Measurements from ENCODE around the gene TUBGCP3. TPM values are rescaled to one million over a fixed set of nuclear protein-coding genes. Genes with fewer than 3 reads are reported as not detected.

TUBGCP3 gene
- total RNA-seq, 4 donors from 2014 or later: 21.9 to 60.9 (median 32.0) TPM

DNA sequence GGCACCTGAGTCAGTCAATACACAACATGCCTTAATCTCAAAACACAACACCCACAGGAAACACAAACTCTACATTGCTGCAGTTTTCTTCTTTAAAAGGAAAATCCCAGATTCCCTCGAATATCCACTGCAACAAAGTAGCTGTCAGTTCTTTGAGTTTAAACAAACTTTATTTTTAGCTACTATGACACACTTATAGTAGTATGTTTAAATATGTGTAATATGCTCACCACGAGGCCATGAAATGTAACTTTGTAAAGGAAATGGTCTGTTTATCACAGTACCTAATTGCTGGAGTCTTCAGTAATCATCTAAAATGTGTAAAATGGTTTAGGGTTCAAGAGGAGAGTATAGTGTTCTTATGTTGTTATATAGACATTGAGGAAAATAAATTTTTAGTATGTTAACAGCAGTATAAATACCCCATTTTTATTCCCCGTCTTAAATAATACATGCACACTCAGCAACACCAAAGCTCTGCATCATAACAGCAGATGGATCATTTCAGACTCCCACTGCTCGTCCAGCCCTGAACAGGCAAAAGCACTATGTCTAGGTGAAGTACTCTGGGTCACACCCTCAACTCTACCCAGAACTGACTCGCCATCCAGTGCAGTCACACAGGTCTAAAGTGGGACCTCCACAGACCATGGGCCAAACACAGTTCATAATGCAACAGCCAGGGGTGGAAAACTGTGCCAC is 20.6 kb downstream of the TUBGCP3 start:
- no peak overlapping the region for H3K27ac ChIP-seq
- TF ChIP-seq POLR2A (IDR thresholded peaks at IDR 0.05): no peak
- TF ChIP-seq, protein P1, sequence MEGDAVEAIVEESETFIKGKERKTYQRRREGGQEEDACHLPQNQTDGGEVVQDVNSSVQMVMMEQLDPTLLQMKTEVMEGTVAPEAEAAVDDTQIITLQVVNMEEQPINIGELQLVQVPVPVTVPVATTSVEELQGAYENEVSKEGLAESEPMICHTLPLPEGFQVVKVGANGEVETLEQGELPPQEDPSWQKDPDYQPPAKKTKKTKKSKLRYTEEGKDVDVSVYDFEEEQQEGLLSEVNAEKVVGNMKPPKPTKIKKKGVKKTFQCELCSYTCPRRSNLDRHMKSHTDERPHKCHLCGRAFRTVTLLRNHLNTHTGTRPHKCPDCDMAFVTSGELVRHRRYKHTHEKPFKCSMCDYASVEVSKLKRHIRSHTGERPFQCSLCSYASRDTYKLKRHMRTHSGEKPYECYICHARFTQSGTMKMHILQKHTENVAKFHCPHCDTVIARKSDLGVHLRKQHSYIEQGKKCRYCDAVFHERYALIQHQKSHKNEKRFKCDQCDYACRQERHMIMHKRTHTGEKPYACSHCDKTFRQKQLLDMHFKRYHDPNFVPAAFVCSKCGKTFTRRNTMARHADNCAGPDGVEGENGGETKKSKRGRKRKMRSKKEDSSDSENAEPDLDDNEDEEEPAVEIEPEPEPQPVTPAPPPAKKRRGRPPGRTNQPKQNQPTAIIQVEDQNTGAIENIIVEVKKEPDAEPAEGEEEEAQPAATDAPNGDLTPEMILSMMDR (IDR thresholded peaks at IDR 0.05): no peak
- no peak for TF ChIP-seq POLR2AphosphoS5 (IDR thresholded peaks at IDR 0.05)
- TF ChIP-seq EP300 (IDR thresholded peaks at IDR 0.05): no peak
- DNase-seq (ENCODE audit: low spot score in 2 of 2): no peak
- H3K4me1 ChIP-seq: no peaks in the 10 kb centered on the region
- H3K27me3 ChIP-seq: no peaks in the 10 kb centered on the region
- 85% methylated on average over 5 of the region's 5 CpGs for WGBS
- H3K36me3 ChIP-seq: peaks cover 53% of the 10 kb centered on the region
- no peaks in the 10 kb centered on the region for H3K9me3 ChIP-seq
- no peak overlapping the region for H3K4me3 ChIP-seq

DNA sequence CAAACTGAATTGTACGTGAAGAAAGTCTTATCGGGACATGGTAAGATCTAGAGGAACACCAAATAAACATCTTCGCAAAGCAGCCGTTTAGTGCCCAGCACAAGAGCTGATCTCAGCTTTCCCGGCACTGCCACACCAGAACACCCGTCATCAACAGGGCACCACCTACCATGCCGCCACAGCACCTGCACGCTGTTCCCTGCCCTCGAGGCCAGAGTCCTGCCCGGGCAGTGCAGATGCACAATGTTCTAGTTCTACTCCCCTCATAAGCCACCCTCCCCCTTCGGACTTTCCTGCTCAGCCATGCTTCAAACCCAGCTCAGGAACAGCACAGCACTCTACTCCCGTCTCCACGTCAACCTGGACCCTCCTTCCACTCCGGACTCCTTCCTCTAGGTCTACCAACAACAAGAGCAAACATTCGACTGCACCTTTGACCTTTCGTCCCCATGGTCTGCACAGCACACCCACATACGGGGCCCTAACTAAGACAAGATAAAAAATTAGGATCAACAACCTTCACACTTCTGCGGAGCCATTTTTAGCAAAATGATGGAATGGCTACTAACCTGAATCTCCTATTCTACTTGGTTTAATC is 25.1 kb downstream of the TUBGCP3 start:
- no peak for DNase-seq (ENCODE audit: low spot score in 2 of 2)
- TF ChIP-seq POLR2A (IDR thresholded peaks at IDR 0.05): no peak
- TF ChIP-seq, protein P1 (IDR thresholded peaks at IDR 0.05): no peak
- 86% methylated on average over 18 of the region's 18 CpGs for WGBS
- Histone ChIP-seq H3K27ac (no peak overlapping the region), H3K4me3 (no peak overlapping the region), H3K4me1 (no peaks in the 10 kb centered on the region), H3K9me3 (no peaks in the 10 kb centered on the region), H3K27me3 (no peaks in the 10 kb centered on the region), H3K36me3 (peaks cover 60% of the 10 kb centered on the region)

DNA sequence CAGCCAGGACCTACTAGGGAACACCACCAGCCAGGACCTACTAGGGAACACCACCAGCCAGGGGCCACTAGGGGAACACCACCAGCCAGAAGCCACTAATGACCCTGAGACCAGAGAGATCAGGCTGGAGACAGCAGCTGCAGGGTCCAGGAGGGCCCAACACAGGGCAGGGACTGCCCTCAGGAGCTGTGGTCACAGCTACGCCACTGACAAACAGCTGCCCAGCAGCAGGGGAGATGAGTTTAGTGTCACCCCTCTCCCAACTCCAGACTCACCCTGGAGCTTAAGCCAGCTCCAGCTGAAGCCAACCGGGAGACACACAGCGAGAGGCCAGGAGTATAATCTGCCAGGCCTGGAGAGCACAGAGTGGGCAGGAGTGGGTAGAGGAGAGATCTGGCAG is 25.7 kb downstream of the TUBGCP3 start:
- Histone ChIP-seq H3K9me3 (no peaks in the 10 kb centered on the region), H3K27me3 (no peaks in the 10 kb centered on the region), H3K4me3 (no peak overlapping the region), H3K36me3 (peaks cover 60% of the 10 kb centered on the region), H3K27ac (no peak overlapping the region), H3K4me1 (no peaks in the 10 kb centered on the region)
- DNase-seq (ENCODE audit: low spot score in 2 of 2): no peak
- WGBS: 100% methylated on average over 1 of the region's 3 CpGs
- TF ChIP-seq POLR2AphosphoS5 (IDR thresholded peaks at IDR 0.05) (no peak), POLR2A (IDR thresholded peaks at IDR 0.05) (no peak), EP300 (IDR thresholded peaks at IDR 0.05) (no peak)
- TF ChIP-seq, protein P1 (IDR thresholded peaks at IDR 0.05): no peak

DNA sequence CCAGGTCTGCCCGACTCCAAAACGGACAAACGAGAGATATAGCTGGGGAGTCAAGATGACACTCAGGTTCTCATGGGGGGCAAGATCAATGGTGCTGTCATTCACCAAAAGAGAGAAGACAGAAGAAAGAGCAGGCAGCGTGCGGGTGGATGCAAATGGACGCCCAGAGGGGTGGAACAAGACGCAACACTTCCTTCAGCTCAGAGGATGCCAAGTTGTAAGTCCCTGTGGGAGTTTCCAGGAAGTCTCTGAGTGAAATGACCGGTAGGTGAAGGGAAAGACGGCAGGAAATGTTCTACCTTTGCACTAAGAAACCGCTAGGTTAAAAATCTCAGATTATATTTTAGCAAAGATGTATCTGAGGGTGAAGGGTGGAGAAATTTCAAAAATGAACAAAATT is 26.5 kb downstream of the TUBGCP3 start:
- WGBS: 57% methylated on average over 10 of the region's 10 CpGs
- Histone ChIP-seq H3K4me1 (no peaks in the 10 kb centered on the region), H3K4me3 (no peak overlapping the region), H3K9me3 (no peaks in the 10 kb centered on the region), H3K36me3 (peaks cover 55% of the 10 kb centered on the region), H3K27ac (no peak overlapping the region), H3K27me3 (no peaks in the 10 kb centered on the region)
- TF ChIP-seq, protein P1 (IDR thresholded peaks at IDR 0.05): no peak
- no peak for TF ChIP-seq POLR2AphosphoS5 (IDR thresholded peaks at IDR 0.05)
- TF ChIP-seq POLR2A (IDR thresholded peaks at IDR 0.05): no peak
- TF ChIP-seq EP300 (IDR thresholded peaks at IDR 0.05): no peak
- no peak for DNase-seq (ENCODE audit: low spot score in 2 of 2)

DNA sequence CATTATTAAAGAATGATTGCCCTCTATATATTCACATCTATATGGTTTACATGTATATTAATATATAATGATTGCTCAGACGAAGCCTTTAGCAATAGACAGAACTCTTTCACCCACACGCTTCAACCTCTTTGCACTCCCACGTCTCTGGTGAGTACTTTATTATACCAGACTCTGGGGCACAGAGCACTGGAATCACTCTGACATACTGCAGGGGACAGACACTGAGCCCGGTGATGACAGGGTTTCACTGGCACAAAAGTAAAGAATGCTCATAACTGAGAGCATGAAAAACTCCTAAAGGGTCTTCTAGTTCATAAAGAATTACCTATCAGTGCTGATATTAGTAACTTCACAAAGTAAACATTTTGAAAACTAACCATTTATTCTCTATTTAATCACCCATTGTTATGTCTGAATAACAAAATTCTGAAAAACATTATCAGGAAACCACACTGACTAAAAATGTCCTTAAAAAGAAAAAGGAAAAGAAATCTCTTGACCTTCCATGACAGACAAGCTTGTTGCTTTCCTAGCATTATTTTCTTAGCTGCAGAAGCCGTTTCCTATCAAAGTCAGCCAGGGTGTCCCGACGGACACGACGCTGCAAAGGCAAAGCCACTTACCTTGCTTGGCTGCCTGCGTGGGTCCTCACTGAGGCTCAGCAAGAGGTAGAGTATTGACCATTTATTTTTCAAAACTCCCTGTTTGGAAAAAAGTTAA is 29.1 kb downstream of the TUBGCP3 start:
- Histone ChIP-seq H3K9me3 (no peaks in the 10 kb centered on the region), H3K27ac (no peak overlapping the region), H3K4me3 (no peak overlapping the region), H3K27me3 (no peaks in the 10 kb centered on the region), H3K4me1 (no peaks in the 10 kb centered on the region), H3K36me3 (peaks cover 59% of the 10 kb centered on the region)
- WGBS: 87% methylated on average over 10 of the region's 10 CpGs
- no peak for DNase-seq (ENCODE audit: low spot score in 2 of 2)
- TF ChIP-seq EP300 (IDR thresholded peaks at IDR 0.05): no peak
- no peak for TF ChIP-seq POLR2A (IDR thresholded peaks at IDR 0.05)
- no peak for TF ChIP-seq POLR2AphosphoS5 (IDR thresholded peaks at IDR 0.05)
- TF ChIP-seq, protein P1 (IDR thresholded peaks at IDR 0.05): no peak
